A673 (cell line): ENCODE results near the gene NAB2.

Source experiments
- EZH2 ChIP-seq: fragments of 200-600 bp; sonication (generic); IDR thresholded peaks from 2 replicates; pipeline ENCODE4 v1.6.1; 2017; ENCODE audit warnings: borderline replicate concordance, low read depth, mild to moderate bottlenecking, mixed read lengths, antibody characterized with exemption, low read length; ENCODE audit not compliant: poor library complexity, severe bottlenecking
- TF ChIP-seq, protein P1 (sequence below): fragments of 300-800, 200-600 bp; sonication (generic); conservative IDR thresholded peaks from 2 replicates; pipeline ENCODE4 v1.5.1; 2017; ENCODE audit warnings: low read depth, mild to moderate bottlenecking, antibody characterized with exemption, low read length, moderate library complexity, mixed read lengths

DNA sequence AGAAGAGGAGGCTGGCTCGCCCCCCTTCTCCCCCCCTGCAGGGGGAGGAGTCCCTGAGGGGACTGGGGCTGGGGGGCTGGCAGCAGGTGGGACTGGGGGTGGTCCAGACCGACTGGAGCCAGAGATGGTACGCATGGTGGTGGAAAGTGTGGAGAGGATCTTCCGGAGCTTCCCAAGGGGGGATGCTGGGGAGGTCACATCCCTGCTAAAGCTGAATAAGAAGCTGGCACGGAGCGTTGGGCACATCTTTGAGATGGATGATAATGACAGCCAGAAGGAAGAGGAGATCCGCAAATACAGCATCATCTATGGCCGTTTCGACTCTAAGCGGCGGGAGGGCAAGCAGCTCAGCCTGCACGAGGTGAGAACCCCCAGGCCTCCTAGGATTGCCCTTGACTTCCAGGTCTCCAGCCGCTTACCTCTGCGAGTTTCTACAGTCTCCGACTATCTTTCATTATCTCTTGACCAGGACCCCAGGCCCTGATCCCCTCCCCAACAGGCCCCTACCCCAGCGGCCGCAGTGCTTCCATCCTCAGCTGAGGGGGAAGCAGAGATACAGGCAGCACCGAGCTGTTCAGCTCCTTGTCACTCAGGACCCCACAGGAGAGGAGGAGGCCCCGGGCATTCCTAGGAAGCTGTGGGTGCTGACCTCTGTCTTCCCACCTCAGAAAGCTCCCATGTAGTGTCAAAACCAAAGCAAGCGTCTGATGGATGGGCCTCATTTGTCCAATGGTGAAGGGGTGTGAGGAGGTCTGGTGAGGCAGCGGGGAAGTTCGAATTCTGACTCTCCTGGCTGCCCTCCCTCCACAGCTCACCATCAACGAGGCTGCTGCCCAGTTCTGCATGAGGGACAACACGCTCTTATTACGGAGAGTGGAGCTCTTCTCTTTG lies 3.0 kb downstream of the NAB2 start:
- TF ChIP-seq, protein P1, sequence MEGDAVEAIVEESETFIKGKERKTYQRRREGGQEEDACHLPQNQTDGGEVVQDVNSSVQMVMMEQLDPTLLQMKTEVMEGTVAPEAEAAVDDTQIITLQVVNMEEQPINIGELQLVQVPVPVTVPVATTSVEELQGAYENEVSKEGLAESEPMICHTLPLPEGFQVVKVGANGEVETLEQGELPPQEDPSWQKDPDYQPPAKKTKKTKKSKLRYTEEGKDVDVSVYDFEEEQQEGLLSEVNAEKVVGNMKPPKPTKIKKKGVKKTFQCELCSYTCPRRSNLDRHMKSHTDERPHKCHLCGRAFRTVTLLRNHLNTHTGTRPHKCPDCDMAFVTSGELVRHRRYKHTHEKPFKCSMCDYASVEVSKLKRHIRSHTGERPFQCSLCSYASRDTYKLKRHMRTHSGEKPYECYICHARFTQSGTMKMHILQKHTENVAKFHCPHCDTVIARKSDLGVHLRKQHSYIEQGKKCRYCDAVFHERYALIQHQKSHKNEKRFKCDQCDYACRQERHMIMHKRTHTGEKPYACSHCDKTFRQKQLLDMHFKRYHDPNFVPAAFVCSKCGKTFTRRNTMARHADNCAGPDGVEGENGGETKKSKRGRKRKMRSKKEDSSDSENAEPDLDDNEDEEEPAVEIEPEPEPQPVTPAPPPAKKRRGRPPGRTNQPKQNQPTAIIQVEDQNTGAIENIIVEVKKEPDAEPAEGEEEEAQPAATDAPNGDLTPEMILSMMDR, result no peak
- no peak for TF ChIP-seq EZH2
